PC-9 (cell line): Measurements from ENCODE around the gene LRRTM4. TPM values are rescaled to one million over a fixed set of nuclear protein-coding genes. Genes with fewer than 3 reads are reported as not detected.

Experiments used
- BruUV-seq: library from RNA; stranded (reverse); fragments of 400-500 nt; replicated peaks from 2 replicates; lab custom pipeline; 2021; lab: Mats Ljungman, UMichigan
- CTCF ChIA-PET: fragments of 300-600 bp; sonication (Branson Sonifier 250); formaldehyde crosslinking; loops from one replicate; lab custom pipeline; 2022; ENCODE audit warnings: antibody characterized with exemption; lab: Charles Lee
- POLR2A ChIA-PET: fragments of 300-600 bp; sonication (Branson Sonifier 250); formaldehyde crosslinking; loops from one replicate; lab custom pipeline; 2022; ENCODE audit warnings: antibody characterized with exemption; ENCODE audit not compliant: unreplicated experiment; lab: Charles Lee
- DNase-seq, 2 experiments: peaks; one replicate each; pipeline versions ENCODE4 v3.0.0 to v3.0.0-alpha.2; 2015 to 2022; ENCODE audit warnings: mixed read lengths in 1 of 2
- H2AFZ ChIP-seq: fragments of 200-600 bp; sonication (generic); 2 replicates; pipeline ENCODE4 v1.8.1; 2017; ENCODE audit warnings: antibody characterized with exemption
- H3F3A ChIP-seq: fragments of 200-600 bp; sonication (generic); 2 replicates; pipeline ENCODE4 v1.8.1; 2017; ENCODE audit warnings: antibody characterized with exemption, mild to moderate bottlenecking, low read depth; ENCODE audit not compliant: insufficient read depth
- H3K27ac ChIP-seq: fragments of 200-600 bp; sonication (generic); 2 replicates; pipeline ENCODE4 v1.6.1; 2016; ENCODE audit warnings: mixed run types
- H3K27me3 ChIP-seq: fragments of 200-600 bp; sonication (generic); 2 replicates; pipeline ENCODE4 v1.6.1; 2016; ENCODE audit warnings: low read depth, mixed run types; ENCODE audit not compliant: insufficient read depth
- H3K36me3 ChIP-seq: fragments of 200-600 bp; sonication (generic); 2 replicates; pipeline ENCODE4 v1.6.1; 2016; ENCODE audit warnings: low read depth, mixed run types
- H3K4me1 ChIP-seq: fragments of 200-600 bp; sonication (generic); replicated peaks from 2 replicates; pipeline ENCODE4 v1.6.1; 2016; ENCODE audit warnings: mixed run types; ENCODE audit not compliant: insufficient read depth
- H3K4me2 ChIP-seq: fragments of 200-600 bp; sonication (generic); 2 replicates; pipeline ENCODE4 v1.6.1; 2017; ENCODE audit warnings: mixed run types
- H3K4me3 ChIP-seq: fragments of 200-600 bp; sonication (generic); 2 replicates; pipeline ENCODE4 v1.6.1; 2016; ENCODE audit warnings: mixed run types
- H3K79me2 ChIP-seq: fragments of 200-600 bp; sonication (generic); 2 replicates; pipeline ENCODE4 v1.6.1; 2017; ENCODE audit warnings: low read depth, mixed run types
- H3K9me2 ChIP-seq: fragments of 200-600 bp; sonication (generic); 2 replicates; pipeline ENCODE4 v1.8.1; 2017; ENCODE audit warnings: mild to moderate bottlenecking; ENCODE audit not compliant: insufficient read depth
- H3K9me3 ChIP-seq: fragments of 200-600 bp; sonication (generic); 2 replicates; pipeline ENCODE4 v1.8.1; 2016; ENCODE audit warnings: low read depth; ENCODE audit not compliant: insufficient read depth
- H4K20me1 ChIP-seq: fragments of 200-600 bp; sonication (generic); 2 replicates; pipeline ENCODE4 v1.8.1; 2017; ENCODE audit not compliant: insufficient read depth
- CTCF ChIP-seq: fragments of 200-600 bp; sonication (generic); conservative IDR thresholded peaks from 2 replicates; pipeline ENCODE4 v1.6.1; 2017; ENCODE audit warnings: mixed run types, antibody characterized with exemption, mild to moderate bottlenecking, moderate library complexity
- EZH2 ChIP-seq: fragments of 200-600 bp; sonication (generic); IDR thresholded peaks from 2 replicates; pipeline ENCODE4 v1.8.0; 2017; ENCODE audit warnings: antibody characterized with exemption, low read depth
- intact Hi-C: fragments of 100-400 bp; cut with micrococcal nuclease; formaldehyde crosslinking; loops from one replicate; pipeline ENCODE4 v1.10.0; 2022; ENCODE audit not compliant: unreplicated experiment
- total RNA-seq: library from RNA; stranded (reverse); gene quantifications from 2 replicates; pipeline ENCODE4 v1.2.3, GENCODE V29; 2021

The LRRTM4 gene
- total RNA-seq, 1 experiment from 2014 or later = 2.2 TPM

DNA sequence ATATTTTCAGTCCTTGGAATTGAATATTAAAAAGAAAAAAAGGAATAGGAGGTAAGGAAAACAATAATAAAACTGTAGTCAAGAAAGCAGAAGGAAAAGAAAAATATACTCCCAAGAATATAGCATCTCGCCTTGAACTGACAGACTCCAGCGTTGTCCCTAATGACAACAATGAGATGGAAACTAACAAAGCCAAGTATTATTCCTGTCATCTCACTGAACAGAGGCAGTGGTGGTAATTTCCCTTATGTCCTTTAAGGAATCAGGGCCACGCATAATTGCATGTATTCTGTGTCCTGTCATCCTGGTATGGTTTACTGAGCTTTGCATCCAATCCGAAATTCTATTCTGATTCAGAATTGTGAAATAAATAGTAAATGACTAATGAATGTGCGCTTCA, 158.9 kb downstream of the LRRTM4 start:
- intact Hi-C loops = no loop called here
- H3K4me3 ChIP-seq = no peak overlapping the region
- CTCF ChIA-PET = no interaction called here
- H4K20me1 ChIP-seq = no peaks in the 10 kb centered on the region
- no peaks in the 10 kb centered on the region for H3K79me2 ChIP-seq
- no peaks in the 10 kb centered on the region for H3K36me3 ChIP-seq
- no peaks in the 10 kb centered on the region for H3F3A ChIP-seq
- BruUV-seq = no TSS peak
- POLR2A ChIA-PET = no interaction called here
- H3K4me1 ChIP-seq = no peaks in the 10 kb centered on the region
- H3K9me3 ChIP-seq = no peaks in the 10 kb centered on the region
- DNase-seq = no peak
- no peaks in the 10 kb centered on the region for H3K9me2 ChIP-seq
- no peaks in the 10 kb centered on the region for H3K27me3 ChIP-seq
- TF ChIP-seq EZH2 = no peak
- TF ChIP-seq CTCF = no peak
- H3K4me2 ChIP-seq = no peak overlapping the region
- H2AFZ ChIP-seq = no peak overlapping the region
- H3K27ac ChIP-seq = no peak overlapping the region

GRCh38 chr2:77348821-77349220, 173.4 kb downstream of the LRRTM4 start:
- no peaks in the 10 kb centered on the region for H4K20me1 ChIP-seq
- DNase-seq = no peak
- no peak overlapping the region for H2AFZ ChIP-seq
- no peaks in the 10 kb centered on the region for H3K9me2 ChIP-seq
- H3K27ac ChIP-seq = no peak overlapping the region
- no peaks in the 10 kb centered on the region for H3K79me2 ChIP-seq
- no peaks in the 10 kb centered on the region for H3K36me3 ChIP-seq
- H3K4me1 ChIP-seq = no peaks in the 10 kb centered on the region
- TF ChIP-seq CTCF (no peak), EZH2 (no peak)
- H3K27me3 ChIP-seq = no peaks in the 10 kb centered on the region
- no peak overlapping the region for H3K4me2 ChIP-seq
- H3K4me3 ChIP-seq = no peak overlapping the region
- POLR2A ChIA-PET = no interaction called here
- CTCF ChIA-PET = no interaction called here
- no TSS peak for BruUV-seq
- intact Hi-C loops = no loop called here
- H3F3A ChIP-seq = no peaks in the 10 kb centered on the region
- H3K9me3 ChIP-seq = peaks cover 3% of the 10 kb centered on the region; the same call in 1 of the 2 replicates

- H3K4me1 ChIP-seq = no peaks in the 10 kb centered on the region
- no peak for TF ChIP-seq CTCF
- TF ChIP-seq EZH2 = no peak
- BruUV-seq = no TSS peak
- H3K27me3 ChIP-seq = no peaks in the 10 kb centered on the region
- intact Hi-C loops = no loop called here
- POLR2A ChIA-PET = no interaction called here
- H3K4me2 ChIP-seq = no peak overlapping the region
- H3F3A ChIP-seq = no peaks in the 10 kb centered on the region
- H3K9me2 ChIP-seq = no peaks in the 10 kb centered on the region
- CTCF ChIA-PET = no interaction called here
- H3K4me3 ChIP-seq = no peak overlapping the region
- no peaks in the 10 kb centered on the region for H3K79me2 ChIP-seq
- H3K36me3 ChIP-seq = no peaks in the 10 kb centered on the region
- H3K9me3 ChIP-seq = no peaks in the 10 kb centered on the region
- H2AFZ ChIP-seq = no peak overlapping the region
- H4K20me1 ChIP-seq = no peaks in the 10 kb centered on the region
- no peak overlapping the region for H3K27ac ChIP-seq
- no peak for DNase-seq
These were observed 186.2 kb downstream of the LRRTM4 start for GRCh38 chr2:77336013-77336412.
